Stimulated activated CD4-positive, alpha-beta T cell treated with anti-CD3 and anti-CD28 coated beads, Interleukin-4, amount 100 ng/mL, for 4 hours (primary cell): ENCODE measurements around the gene COX8A.
"Not testable (repeated sequence)": the region's sequence is repeated elsewhere in the genome, so short reads cannot be mapped to it uniquely, and the experiment has no call there.

Experiments
- DNase-seq, 2 experiments: peaks; one replicate each; pipeline ENCODE4 v3.0.0-alpha.2; 2020

COX8A gene, protein sequence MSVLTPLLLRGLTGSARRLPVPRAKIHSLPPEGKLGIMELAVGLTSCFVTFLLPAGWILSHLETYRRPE

DNA sequence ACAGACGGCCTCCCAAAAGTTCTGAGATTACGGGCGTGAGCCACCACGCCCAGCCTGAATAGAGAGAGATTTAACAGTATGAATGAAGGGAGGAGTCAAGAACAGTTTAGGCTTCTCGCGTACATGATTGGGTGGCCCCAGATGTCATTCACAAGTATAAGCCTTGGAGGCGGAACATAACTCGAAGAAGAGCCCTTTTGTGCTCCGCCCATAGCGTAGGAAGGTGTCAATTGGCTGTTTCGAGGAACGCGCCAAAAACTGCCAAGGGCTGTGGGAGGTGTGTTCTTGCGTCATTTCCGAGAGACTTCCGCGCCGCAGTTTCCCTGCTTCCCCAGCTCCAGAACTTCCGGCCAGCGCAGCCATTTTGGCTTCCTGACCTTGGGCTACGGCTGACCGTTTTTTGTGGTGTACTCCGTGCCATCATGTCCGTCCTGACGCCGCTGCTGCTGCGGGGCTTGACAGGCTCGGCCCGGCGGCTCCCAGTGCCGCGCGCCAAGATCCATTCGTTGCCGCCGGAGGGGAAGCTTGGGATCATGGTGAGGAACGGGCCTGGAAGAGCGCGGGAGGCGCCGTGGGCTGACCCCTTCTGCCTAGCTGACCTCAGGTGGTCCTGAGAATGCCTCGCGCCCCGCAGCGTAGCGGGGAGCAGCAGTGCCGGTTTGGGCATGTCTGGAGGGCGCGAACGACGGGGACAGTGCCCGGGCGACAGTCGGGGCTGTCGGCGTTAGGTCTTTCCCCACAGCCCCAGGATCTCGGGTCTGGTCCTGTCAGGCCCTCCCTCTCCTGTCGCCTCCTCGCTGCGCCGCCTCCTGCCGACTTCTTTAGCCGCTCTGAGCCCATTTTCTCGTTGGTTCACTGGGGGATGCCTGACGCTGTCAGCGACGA lies at the start of gene COX8A:
Gene COX8A, plus strand, starts transcription at position 362 of the 885 bp plus-strand sequence. Its CDS starts 61 bp downstream, at position 423.
- peak; percentile 83 to 97 for DNase-seq

DNA sequence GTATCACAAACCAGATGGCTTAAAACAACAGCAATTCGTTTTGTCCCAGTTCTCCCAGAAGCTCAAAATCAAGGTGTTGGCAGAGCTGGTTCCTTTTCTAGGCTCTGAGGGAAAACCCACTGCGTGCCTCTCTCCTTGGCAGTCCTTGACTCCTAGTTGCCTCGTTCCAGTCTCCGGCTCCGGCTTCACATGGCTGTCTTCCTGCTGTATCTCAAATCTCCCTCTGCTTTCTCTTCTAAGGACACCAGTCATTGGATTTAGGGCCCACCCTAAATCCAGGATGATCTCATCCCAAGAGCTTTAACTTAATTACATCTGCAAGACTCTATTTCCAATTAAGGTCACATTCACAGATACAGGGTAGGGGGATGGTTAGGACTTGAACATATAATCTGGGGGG lies 44.8 kb upstream of the COX8A start:
- DNase-seq, result no peak

DNA sequence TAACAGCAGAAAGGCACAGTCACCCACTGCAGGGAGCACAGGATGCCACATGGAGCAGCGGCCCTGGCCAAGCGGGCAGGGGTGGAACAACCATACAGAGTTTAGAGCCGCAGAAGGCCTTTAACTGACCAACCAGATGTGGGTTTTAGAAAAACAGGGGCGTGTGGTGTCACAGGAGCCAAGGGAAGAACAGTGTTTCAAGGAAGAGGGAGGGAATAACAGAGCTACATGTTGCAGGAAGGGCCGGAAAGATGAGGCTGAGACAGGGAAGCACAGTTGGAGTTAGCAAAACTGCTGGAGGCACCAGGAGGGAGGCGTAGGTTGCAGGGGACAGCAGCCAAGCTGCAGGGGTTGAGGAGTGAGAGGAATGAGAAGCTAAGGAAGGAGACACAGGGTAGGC lies 43.4 kb upstream of the COX8A start:
- no peak for DNase-seq

DNA sequence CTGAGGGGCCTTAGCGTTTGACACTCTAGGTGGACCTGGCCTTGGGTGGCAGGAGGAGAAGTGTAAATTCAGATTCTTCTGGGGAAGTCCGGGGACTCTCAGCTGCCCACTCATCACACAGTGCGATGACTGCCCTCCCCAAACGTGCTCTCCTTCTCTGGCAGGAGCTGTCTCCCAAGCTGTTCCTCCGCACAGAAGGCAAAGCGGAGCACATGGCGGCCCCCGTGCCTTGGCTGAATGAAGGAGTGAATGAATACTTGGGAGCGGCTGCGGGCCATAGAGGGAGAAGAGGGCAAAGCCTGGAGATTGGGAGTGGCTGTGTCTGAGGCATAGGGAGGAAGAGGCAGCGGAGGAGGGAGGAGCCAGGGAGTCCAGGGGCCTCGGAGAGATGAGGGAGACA lies 42.5 kb upstream of the COX8A start:
- DNase-seq, result no peak

DNA sequence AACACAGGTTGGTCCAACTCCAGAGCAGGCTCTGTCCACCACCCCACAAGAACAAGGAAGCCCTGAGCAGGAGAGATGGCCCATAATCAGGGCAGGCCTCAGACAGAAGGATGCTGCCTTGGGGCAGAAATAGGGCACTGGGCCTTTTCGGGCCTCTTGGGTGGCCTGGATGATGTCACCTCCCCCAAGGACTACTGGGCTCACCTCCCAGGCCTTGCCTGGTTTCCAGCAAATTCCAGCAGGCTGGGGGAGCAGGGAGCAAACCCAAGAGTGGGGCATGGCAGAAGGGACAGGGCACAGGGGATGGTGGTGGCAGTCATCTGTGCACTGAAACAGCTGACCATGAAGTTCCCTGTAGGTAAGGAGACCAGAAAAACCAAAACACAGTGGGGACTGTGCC lies 41.0 kb upstream of the COX8A start:
- DNase-seq, result no peak

- DNase-seq, result no peak
Measured at GRCh38 chr11:63937713-63938478, 36.5 kb upstream of the COX8A start.

DNA sequence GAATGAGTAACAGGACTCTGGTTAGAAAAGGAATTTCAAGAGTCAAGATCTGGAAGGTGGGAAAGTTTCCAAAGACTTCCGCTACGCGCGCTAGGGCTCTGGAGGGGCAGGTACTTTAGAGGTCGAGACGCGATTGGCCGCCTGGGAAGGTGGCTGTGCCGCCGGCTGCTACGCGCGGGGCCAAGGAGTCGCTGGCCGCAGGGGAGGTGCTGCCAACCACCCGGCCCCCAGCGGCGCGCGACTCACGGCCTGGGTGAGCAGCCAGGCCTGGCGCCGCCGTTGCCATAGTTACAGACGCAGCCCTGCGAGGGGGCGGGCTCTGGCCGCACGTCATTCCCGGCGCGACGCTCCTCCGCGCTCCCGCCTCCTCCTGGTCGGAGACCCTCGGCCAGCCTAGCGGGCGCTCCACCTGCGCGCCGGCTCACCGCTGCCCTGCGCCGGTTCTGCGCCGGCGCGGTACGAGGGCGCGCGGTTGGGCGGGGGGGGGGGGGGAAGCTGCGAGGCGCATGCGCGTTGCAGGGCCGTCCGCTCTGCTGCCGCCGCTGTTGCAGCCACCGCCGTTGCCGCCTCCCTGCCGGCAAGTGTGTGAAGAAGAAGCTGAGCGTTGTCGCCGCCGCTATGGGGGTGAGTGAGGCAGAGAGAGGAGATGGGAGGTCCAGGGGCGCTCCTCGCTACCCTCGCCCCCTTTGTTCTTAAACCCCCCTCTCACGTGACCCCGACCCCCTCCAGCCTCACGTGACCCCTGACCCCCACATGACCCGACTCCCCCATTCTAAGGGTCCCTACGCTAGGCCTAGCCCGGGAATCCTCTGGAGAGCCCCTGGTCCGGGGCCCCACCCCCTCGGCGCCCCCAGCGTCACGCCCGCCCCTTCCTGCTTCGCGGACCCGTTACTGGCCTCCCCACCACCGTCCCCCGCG lies 35.7 kb upstream of the COX8A start, which contains the start of gene NAA40:
Gene NAA40, plus strand, starts transcription at position 524 of the 918 bp plus-strand sequence. Its CDS starts 95 bp downstream, at position 619.
- DNase-seq, result peak; percentile 85 to 90

GRCh38 chr11:63939397-63939891 lies 35.0 kb upstream of the COX8A start:
- no peak for DNase-seq

DNA sequence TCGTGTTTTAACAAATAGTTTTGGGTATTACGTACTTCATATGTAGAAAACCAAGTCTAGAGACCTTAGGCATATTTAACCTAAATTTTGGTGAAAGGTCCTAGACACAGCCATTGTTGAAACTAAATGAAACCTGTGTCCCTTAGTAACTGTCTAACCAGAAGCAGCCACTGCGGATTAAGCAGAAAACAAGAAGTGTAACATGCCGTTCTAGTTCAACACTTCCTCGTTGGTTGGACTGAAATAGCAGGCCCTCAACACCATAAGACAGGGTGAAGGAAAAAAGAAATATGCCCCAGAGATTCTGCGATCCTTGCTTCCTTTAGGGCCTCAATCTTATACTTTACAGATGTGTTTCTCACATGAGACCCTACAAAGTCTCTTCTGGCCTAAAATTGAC lies 33.6 kb upstream of the COX8A start:
- no peak for DNase-seq

DNA sequence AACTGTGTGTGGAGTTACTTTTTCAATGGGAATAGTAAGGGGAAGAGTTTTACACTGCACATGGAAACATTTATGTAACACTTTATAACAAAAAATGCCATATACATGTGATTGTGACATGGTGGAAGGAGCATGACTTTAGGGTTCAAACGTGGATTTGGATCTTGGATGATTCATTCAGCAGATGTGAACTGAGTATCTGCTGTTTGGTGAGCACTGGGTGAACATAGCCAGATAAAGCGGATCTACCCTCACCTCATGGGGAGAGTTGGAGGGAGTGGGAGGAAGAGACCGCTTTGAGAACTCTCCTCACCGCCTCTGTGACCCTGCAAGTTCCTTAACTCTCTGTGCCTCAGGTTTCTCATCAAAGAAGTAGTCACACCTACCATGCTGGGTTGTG lies 32.5 kb upstream of the COX8A start:
- DNase-seq, result no peak

DNA sequence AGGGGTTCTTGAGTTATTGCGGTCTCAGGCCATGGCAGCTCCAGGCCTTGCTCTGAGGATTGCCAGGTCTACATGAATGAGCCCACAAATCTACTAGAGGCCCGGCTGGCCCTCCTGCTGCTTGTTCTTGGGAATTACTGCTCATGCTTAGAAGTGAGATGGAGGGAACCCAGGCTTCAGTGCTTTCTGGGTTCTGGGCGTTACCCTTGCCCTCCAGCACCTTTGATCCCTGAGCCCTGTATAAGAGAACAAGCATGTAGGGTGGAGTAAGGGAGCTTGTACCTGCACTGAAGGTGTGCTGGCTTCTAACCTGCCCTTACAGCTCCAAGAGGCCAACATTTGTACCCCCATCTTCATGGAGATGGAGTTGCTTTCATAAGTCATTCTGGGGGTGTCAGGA lies 31.6 kb upstream of the COX8A start:
- DNase-seq, result no peak

DNA sequence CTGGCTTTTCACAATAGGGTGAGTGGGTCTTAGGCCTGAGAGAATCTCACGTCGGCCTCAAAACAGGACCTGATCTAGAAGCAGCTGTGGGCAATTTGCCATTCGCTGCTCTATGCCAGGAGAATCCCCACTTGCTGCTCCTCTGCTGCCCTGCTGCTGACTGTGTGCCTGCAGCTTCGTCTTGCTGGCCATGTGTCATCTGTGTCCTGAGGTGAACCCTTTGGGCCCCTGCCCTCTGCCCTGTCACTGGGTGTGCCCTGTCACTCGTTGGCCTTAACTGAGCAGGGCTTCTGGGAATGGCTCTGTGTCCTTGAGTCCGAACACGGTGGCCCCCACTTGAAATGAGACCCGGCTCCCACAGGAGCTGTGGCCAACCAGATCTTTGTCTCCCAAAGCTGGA lies 29.4 kb upstream of the COX8A start:
- DNase-seq, result no peak

DNA sequence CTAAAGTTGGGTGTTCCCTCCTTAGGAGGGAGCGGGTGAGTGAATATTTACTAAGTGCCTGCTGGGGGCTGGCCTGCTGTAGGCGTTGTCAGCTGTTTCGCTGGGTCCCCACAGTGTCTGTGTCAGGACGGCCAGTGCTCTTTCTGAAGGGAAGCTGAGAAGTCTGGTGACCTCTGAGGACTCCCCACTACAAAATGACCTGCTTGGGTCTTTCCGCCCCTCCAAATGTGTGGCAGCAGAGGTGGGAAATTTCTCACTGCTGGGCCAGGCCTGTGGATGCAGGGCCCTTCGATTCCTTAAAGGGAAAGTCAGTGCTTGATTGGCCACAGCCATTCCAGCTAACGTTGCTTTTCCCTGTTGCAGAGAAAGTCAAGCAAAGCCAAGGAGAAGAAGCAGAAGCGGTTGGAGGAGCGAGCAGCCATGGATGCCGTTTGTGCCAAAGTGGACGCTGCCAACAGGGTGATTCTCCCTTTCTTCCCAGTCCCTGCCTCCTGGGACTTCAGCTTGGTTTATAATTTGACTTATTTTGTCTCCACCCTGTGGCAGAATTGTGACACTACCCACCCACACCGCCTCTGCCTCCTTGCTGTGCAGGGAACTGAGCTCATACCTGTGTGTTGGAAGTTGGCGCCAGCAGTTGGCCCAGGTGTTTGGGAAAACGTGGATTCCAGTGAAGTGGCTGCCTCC lies 28.8 kb upstream of the COX8A start:
- DNase-seq, result peak; percentile 37 to 42

DNA sequence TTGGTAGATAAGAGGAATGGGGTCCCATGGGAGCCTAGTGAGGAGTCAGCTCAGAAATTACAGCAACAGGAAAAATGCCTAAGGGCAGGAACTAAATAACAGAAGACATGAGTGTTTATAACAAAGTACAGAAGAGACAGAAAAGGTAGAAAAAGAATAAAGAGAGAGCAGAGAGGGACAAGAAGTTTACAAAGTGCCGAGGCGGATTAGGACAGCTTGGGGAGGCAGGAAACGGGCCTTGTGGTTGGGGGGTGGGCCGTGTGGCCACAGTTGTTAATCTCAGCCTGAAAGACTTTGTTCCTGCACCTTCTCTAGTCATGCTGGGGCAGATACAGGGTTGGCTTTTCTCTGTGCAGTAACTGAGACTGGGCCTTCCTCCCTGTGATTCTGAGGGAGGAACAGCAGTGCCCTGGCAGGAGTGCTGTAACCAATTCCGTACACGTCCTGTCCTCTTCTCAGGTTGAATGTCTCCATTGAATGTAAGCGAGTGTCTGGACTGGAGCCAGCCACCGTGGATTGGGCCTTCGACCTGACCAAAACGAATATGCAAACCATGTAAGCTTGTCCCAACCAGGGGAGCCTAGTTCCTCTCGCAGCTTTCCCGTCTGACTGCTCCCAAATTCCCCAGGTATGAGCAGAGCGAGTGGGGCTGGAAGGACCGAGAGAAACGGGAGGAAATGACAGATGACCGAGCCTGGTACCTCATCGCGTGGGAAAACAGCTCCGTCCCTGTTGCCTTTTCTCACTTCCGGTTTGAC lies 22.5 kb upstream of the COX8A start:
- no peak for DNase-seq

- DNase-seq, result no peak
Measured at GRCh38 chr11:63952570-63952969, 21.9 kb upstream of the COX8A start.

DNA sequence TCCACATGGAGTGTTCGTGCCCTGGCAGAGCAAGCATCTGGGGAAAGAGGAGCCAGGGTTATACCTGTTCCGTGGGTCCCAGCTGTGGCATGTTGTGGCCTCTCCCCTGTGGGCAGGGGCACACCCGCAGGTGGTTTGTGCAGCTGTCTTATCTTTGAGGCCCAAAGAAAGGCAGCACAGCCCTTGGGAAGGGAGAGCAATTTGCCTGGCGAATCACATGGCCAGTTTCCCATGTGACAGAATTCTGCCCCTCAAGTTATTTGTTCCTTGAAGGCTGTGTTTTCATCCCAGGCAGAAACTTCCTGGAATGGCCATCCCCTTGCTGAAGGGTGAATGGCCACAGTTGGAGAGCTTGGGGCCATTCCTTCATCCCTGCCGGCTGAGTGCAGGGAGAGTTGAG lies 16.4 kb upstream of the COX8A start:
- DNase-seq, result no peak

DNA sequence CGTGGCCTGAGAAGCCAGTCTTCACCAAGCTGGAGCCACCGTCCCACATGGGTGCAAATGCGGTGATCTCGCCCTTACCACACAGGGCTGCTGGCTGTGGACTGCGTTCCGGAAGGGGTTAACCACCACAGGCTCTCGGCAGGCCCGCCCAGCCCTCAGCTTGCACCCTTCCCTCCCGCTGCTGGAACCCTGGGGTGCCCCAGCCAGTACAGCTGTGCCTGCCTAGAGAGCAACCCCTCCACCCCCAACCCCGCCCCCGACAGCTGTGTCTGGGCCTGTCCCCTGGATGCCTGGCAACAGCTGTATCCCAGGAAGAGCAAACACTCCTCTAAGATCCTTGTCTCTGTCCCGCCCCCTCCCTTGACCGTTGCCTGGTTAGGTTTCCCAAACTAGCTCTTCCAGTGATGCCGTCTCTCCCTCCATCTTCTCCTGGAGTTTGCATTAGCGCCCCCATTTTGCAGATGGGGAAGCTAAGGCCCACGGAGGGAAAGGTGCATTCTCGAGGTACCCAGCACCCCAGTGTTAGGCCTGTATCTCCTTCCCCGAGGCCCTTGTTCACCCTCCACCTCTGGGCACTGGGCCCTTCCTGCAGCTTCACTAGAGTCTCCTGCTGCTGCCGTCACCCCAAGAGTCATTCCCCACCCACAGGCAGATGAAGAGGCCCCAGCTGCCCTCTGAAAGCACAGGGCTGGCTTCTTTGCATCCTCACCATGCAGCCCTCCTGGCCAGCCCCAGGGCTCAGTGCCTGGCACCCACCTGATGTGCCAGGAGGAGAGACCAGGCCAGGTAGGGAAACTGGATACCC lies 12.6 kb upstream of the COX8A start:
- DNase-seq, result no peak

DNA sequence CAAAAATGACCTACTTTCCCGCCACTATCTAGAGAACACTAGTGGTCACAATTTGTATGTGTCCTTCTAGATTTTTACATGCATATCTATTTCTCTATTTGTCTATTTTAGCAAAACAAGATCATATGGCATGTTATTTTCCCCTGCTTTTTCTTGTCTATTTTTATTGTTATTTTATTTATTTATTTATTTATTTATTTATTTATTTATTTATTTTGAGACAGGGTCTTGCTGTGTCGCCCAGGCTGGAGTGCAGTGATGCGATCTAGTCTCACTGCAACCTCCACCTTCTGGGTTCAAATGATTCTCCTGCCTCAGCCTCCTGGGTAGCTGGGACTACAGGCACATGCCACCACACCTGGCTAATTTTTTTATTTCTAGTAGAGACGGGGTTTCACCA lies 10.5 kb upstream of the COX8A start:
- not testable (repeated sequence) for DNase-seq

- no peak for DNase-seq
Measured at GRCh38 chr11:63966444-63966843, 8.0 kb upstream of the COX8A start.

DNA sequence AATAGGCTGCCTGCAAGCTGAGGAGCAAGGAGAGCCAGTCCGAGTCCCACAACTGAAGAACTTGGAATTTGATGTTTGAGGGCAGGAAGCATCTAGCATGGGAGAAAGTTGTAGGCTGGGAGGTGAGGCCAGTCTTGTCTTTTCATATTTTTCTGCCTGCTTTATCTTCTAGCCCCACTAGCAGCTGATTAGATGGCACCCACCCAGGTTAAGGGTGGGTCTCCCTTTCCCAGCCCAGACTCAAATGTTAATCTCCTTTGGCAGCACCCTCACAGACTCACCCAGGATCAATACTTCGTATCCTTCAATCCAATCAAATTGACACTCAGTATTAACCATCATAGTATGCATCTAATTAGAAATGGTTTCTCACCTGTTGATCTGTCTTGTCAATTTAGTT lies 5.0 kb upstream of the COX8A start:
- no peak for DNase-seq
